Stomach smooth muscle (tissue), 2 donors: ENCODE results near the gene TNS4.

Experiments
- H3K27ac ChIP-seq: one replicate; pipeline ENCODE4 v1.7.0; 2013; ENCODE audit warnings: mild to moderate bottlenecking, low read length, inconsistent platforms
- H3K27me3 ChIP-seq, 2 donors: one replicate each; pipeline ENCODE4 v1.7.0; 2013; ENCODE audit warnings: low read length in 2 of 2; ENCODE audit not compliant: insufficient read depth in 2 of 2, control insufficient read depth in 1 of 2
- H3K36me3 ChIP-seq, 2 donors: one replicate each; pipeline ENCODE4 v1.7.0; 2013; ENCODE audit warnings: low read length in 2 of 2; ENCODE audit not compliant: control insufficient read depth in 2 of 2, insufficient read depth in 2 of 2
- H3K4me1 ChIP-seq: one replicate; pipeline ENCODE4 v1.7.0; 2013; ENCODE audit warnings: low read length; ENCODE audit not compliant: control insufficient read depth, insufficient read depth
- H3K4me3 ChIP-seq, 2 donors: one replicate each; pipeline ENCODE4 v1.7.0; 2013; ENCODE audit warnings: low read length in 2 of 2
- H3K9ac ChIP-seq, 2 donors: one replicate each; pipeline ENCODE4 v1.7.0; 2013; ENCODE audit warnings: low read length in 2 of 2, mild to moderate bottlenecking in 1 of 2
- H3K9me3 ChIP-seq, 2 donors: one replicate each; pipeline ENCODE4 v1.7.0; 2013; ENCODE audit warnings: low read length in 2 of 2; ENCODE audit not compliant: control insufficient read depth in 2 of 2
- donor health status: healthy.
- donor health status: Pancreatic carcinoma.

TNS4 gene

GRCh38 chr17:40499551-40500189 lies 1.8 kb downstream of the TNS4 start:
- Histone ChIP-seq H3K4me3 (peak overlapping the region; percentile 6 to 54), H3K9me3 (peaks cover 0 to 7% of the 10 kb centered on the region in 2 donors), H3K36me3 (no peaks in the 10 kb centered on the region), H3K4me1 (peaks cover 23% of the 10 kb centered on the region), H3K27ac (peak overlapping the region; percentile 78), H3K27me3 (no peaks in the 10 kb centered on the region), H3K9ac (peak overlapping the region; percentile 51 to 59)

- no peak overlapping the region for H3K9ac ChIP-seq
- H3K4me3 ChIP-seq = no peak overlapping the region
- peak overlapping the region; percentile 78 for H3K27ac ChIP-seq
- H3K36me3 ChIP-seq = no peaks in the 10 kb centered on the region
- H3K9me3 ChIP-seq = peaks cover 0 to 7% of the 10 kb centered on the region in 2 donors
- no peaks in the 10 kb centered on the region for H3K27me3 ChIP-seq
- H3K4me1 ChIP-seq = peaks cover 27% of the 10 kb centered on the region
These were observed 2.9 kb downstream of the TNS4 start for GRCh38 chr17:40498281-40499084.

- Histone ChIP-seq H3K36me3 (no peaks in the 10 kb centered on the region), H3K9ac (no peak overlapping the region), H3K4me1 (peaks cover 27% of the 10 kb centered on the region), H3K27ac (peak overlapping the region; percentile 55), H3K9me3 (peaks cover 0 to under 1% of the 10 kb centered on the region in 2 donors), H3K27me3 (no peaks in the 10 kb centered on the region), H3K4me3 (peak overlapping the region in 1 of 2 donors; percentile 35)
These were observed 3.7 kb downstream of the TNS4 start for GRCh38 chr17:40497695-40498094.

- H3K4me1 ChIP-seq = peaks cover 27% of the 10 kb centered on the region
- no peak overlapping the region for H3K27ac ChIP-seq
- no peak overlapping the region for H3K4me3 ChIP-seq
- H3K9me3 ChIP-seq = no peaks in the 10 kb centered on the region
- no peaks in the 10 kb centered on the region for H3K36me3 ChIP-seq
- no peaks in the 10 kb centered on the region for H3K27me3 ChIP-seq
- no peak overlapping the region for H3K9ac ChIP-seq
These were observed 4.6 kb downstream of the TNS4 start for GRCh38 chr17:40496634-40497420.

- Histone ChIP-seq H3K27me3 (no peaks in the 10 kb centered on the region), H3K9me3 (no peaks in the 10 kb centered on the region), H3K9ac (no peak overlapping the region), H3K4me3 (no peak overlapping the region), H3K27ac (no peak overlapping the region), H3K36me3 (no peaks in the 10 kb centered on the region), H3K4me1 (peaks cover 31% of the 10 kb centered on the region)
These were observed 5.3 kb downstream of the TNS4 start for GRCh38 chr17:40496170-40496569.

GRCh38 chr17:40495140-40495539 lies 6.3 kb downstream of the TNS4 start:
- no peak overlapping the region for H3K9ac ChIP-seq
- H3K27ac ChIP-seq = peak overlapping the region; percentile 18
- H3K4me3 ChIP-seq = no peak overlapping the region
- H3K9me3 ChIP-seq = no peaks in the 10 kb centered on the region
- peaks cover 38% of the 10 kb centered on the region for H3K4me1 ChIP-seq
- no peaks in the 10 kb centered on the region for H3K27me3 ChIP-seq
- H3K36me3 ChIP-seq = no peaks in the 10 kb centered on the region

- Histone ChIP-seq H3K27me3 (no peaks in the 10 kb centered on the region), H3K4me3 (no peak overlapping the region), H3K27ac (no peak overlapping the region), H3K9ac (no peak overlapping the region), H3K4me1 (peaks cover 36% of the 10 kb centered on the region), H3K36me3 (no peaks in the 10 kb centered on the region), H3K9me3 (no peaks in the 10 kb centered on the region)
These were observed 7.7 kb downstream of the TNS4 start for GRCh38 chr17:40493697-40494096.

GRCh38 chr17:40491486-40491885 lies 9.9 kb downstream of the TNS4 start:
- Histone ChIP-seq H3K36me3 (no peaks in the 10 kb centered on the region), H3K9me3 (no peaks in the 10 kb centered on the region), H3K27me3 (no peaks in the 10 kb centered on the region), H3K4me3 (no peak overlapping the region), H3K27ac (peak overlapping the region; percentile 86), H3K4me1 (peaks cover 48% of the 10 kb centered on the region), H3K9ac (peak overlapping the region in 1 of 2 donors; percentile 60)

GRCh38 chr17:40490982-40491381 lies 10.4 kb downstream of the TNS4 start:
- peak overlapping the region; percentile 86 for H3K27ac ChIP-seq

GRCh38 chr17:40490289-40490853 lies 11.1 kb downstream of the TNS4 start:
- no peaks in the 10 kb centered on the region for H3K9me3 ChIP-seq
- H3K4me1 ChIP-seq = peaks cover 50% of the 10 kb centered on the region
- H3K4me3 ChIP-seq = peak overlapping the region; percentile 17 to 35
- H3K27ac ChIP-seq = peak overlapping the region; percentile 86
- no peaks in the 10 kb centered on the region for H3K36me3 ChIP-seq
- H3K9ac ChIP-seq = peak overlapping the region; percentile 42 to 60
- no peaks in the 10 kb centered on the region for H3K27me3 ChIP-seq

More at GRCh38 chr17:40490982-40491381, 10.4 kb downstream of the TNS4 start:
- Histone ChIP-seq H3K9ac (peak overlapping the region; percentile 21 to 60), H3K4me3 (peak overlapping the region; percentile 17 to 35), H3K4me1 (peaks cover 50% of the 10 kb centered on the region), H3K36me3 (no peaks in the 10 kb centered on the region), H3K9me3 (no peaks in the 10 kb centered on the region), H3K27me3 (no peaks in the 10 kb centered on the region)
